GM19328 (cell line): Measurements from ENCODE around the gene GLB1L3.
"Not testable (repeated sequence)": the region's sequence is repeated elsewhere in the genome, so short reads cannot be mapped to it uniquely, and the experiment has no call there.

ENCODE experiments used
- ATAC-seq: cut with Tn5 transposase; IDR thresholded peaks from one replicate; pipeline ENCODE4 v1.9.1; 2021; ENCODE audit warnings: mild to moderate bottlenecking, moderate library complexity; ENCODE audit not compliant: unreplicated experiment

GLB1L3 gene

DNA sequence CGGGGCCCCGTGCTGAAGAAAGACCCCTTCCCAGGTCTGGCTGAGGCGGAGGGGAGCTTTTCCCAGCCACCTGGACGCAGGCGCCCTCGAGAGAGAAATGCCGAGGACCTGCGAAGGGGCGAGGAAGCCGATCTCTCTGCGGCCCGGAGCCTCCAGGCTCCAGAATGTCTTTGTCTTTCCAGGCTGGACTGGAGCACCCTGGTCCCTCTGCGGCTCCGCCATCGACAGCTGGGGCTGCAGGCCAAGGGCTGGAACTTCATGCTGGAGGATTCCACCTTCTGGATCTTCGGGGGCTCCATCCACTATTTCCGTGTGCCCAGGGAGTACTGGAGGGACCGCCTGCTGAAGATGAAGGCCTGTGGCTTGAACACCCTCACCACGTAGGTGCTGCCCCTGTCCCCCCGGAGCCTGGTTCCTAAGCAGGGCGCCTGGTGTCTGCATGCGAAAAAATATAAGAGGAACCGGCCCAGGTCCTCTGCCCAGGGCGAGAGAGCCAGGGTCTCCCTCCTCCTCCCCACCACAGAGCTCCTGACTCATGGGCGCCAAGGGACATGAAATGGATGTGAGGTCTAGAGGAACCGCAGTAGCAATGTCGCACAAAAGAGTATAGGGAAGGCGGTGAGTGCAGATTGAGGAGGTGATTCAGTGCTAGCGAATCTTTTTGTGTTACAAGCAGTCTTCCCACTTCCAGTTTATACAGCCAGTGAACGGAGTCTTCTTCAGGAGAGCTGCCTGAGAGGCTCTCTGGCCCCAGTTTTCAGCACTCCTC, 66.6 kb downstream of the GLB1L3 start:
- ATAC-seq = no peak

DNA sequence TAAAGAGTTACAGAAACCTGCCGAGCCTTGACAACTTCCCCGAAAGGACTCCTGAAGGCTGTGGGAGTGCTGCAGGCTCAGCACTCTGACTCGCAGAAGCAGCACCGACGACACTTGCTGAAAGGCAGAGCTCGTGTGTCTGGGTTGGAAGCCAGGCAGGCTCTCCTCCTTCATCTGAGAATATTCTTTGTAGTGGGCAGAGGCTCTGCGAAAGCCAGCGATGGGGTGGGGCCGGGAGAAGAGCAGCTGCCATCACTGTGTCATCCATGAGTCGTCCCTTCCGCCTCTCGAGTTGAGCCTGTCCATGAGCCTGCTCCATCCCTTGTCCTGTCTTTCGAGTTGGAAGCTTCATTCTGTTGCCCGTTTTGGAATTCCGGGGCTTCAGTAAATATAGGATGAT, 67.5 kb downstream of the GLB1L3 start:
- no peak for ATAC-seq

DNA sequence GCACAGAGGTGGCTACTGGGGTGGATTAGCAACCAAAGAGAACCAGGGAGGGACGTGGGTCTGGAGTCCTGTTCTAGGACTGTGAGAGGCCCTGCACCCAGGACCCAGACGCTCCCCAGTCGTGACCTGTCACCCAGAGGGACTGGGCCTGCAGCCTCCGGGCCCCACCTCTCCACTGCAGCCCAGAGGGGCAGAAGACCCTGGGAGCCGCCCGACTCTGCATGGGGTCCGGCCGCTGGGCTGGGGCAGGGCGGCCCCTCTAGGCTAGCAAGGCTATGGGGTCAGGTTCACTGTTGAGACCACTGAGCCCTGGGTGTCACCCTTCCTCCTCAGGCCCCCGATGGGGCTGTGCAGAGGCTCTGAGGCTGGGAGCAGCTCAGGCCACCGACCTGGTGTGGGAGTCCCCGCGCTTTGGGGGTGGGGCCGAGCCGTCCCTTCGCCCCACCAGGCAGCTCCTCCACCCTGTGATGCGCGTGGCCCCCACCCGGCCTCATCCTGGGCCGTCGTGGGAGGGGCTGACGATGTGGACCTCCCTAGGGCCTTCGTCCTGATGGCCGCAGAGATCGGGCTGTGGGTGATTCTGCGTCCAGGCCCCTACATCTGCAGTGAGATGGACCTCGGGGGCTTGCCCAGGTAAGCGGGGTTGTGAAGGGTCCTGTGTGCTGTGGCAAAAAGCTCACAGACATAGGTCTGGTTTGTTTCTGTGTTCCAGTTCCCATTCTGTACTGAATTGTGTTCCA, 68.5 kb downstream of the GLB1L3 start:
- not testable (repeated sequence) for ATAC-seq

DNA sequence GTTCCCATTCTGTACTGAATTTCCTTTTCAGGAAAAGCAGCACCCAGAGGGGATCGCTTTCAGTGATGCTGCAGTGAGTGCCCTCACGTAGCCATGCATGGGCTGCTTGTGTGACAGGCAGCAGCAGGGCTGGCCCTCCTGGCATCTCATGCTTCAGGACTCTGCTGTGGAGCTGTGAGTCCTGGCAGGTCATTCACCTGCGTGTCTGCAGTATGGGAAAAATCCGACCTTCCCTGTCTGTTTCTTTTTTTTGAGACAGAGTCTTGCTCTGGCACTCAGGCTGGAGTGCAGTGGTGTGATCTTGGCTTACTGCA, 69.0 kb downstream of the GLB1L3 start:
- ATAC-seq = no peak

DNA sequence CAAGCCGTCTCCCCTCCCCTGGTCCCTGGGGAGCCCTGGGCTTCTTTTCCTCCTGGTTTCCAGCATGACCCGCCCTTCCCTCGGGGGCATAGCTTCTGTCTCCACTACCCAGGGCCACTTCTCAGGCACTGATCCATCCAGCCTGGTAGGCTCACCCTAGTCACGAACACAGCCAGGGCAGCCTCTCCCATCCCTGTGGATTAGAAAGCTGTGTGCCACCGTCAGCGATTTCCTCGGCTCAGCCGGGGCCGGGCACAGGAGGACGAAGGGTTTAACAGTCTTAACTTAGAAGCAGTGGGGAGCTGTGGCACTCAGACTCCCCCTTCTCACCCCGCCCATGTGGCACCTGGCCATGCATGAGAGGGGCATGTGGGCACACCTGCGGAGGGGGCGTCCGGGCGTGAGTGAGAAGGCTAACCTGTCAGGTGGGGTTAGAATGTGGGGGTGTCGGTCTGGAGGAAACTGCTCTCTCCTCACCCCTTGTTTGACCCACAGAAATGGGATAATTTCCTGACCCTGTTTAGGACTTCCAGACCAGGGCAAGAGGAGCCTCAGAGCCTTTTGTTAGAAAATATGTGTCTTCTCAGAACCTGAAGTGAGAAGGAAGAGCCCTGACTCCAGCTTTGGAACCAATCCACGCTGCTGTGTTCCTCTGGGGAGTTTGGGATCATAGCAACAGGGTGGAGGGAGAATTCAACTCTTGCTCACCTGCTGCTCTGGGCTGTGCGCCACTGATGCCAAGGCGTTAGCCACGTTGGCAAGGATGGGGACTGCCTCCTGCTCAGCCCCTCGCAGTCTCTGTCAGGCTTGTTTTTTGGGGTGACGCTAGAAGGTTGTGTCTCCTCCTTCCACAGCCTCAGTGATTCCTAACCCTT, 70.2 kb downstream of the GLB1L3 start:
- no peak for ATAC-seq

DNA sequence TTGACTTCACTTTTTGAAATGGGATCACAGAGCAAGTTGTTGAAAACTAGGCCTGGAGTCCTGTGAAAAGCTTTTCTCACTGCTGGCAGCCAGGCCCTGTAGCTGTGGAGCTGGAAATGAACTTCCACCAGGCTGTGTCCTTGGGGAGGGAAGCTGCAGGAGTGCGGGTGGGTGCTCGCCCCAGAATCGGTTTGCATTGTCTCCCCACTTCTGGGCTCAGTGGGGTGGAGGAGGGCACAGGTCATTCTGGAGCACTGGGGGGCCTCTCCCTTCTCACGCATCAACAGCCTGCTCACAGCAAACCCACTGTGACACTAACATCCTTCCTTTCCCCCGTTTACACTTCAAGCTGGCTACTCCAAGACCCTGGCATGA, 70.8 kb downstream of the GLB1L3 start:
- no peak for ATAC-seq

DNA sequence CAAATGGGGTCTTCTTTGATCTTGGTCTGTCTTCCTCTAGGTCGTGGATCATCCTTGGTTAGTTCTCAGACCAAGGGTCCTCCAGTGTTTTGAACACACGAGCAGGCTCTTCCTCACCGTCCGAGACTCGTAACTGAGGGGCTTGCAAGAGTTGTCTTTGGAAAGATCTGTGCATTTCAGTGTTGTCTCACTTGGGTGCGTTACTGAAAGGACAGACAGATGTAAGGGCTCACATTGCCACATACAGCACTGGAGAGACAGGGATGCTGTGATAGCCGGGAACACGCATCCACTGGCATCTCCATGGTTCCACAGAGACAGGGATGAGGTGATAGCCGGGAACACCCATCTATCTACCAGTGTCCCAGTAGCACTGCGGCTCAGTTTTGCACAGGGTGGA, 71.3 kb downstream of the GLB1L3 start:
- no peak for ATAC-seq

DNA sequence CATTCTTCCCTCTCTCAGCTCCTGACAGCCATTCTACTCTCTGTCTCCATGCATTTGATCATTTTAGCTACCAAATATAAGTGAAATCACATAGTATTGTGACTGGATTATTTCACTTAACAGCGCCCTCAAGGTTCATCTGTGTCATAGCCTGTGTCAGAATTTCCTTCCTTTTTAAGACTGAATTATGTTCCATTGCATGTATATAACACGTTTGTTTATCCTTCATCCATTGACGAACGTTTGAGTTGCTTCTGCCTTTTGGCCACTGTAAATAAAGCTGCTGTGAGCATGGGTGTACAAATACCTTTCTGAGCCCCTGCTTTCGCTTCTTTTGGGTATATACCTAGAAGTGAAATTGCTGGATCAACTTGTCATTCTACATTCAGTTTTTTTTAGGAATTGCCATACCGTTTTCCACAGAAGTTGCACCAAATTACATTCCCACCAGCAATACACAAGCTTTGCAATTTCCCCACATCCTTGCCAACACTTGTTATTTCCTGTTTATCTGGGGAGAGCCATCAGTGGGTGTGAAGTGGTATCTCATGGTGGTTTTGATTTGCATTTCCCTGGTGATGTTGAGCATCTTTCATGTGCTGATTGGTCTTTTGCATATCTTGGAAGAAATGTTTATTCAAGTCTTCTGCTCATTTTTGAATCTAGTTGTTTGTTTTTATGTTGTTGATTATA, 73.1 kb downstream of the GLB1L3 start:
- no peak for ATAC-seq

DNA sequence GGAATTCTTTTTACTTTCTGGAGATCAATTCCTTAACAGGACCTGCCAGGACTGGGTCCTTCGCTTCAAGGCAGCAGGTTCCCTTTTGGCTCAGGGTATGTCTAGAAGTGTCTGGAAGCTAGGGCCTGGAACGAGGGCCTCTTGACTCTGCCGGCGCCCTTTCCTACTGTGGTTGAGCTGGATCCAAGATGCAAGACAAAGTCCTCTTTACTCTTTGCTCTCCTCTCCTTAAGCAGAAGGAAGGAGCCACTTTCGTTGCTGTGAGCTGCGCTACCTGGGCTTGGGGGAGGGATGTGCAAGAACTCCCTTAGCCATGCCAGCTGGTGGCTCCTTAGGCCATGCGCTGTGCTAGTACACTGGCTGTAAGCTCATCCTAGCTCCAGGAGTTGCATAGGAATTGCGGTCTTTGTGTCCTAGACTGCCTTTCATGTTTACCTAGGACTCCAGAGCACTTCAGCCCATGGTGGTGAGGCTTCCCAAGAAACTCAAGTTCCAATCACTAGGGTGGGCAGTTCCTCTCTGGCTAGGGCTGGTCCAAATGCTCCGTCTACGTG, 73.7 kb downstream of the GLB1L3 start:
- ATAC-seq = no peak

DNA sequence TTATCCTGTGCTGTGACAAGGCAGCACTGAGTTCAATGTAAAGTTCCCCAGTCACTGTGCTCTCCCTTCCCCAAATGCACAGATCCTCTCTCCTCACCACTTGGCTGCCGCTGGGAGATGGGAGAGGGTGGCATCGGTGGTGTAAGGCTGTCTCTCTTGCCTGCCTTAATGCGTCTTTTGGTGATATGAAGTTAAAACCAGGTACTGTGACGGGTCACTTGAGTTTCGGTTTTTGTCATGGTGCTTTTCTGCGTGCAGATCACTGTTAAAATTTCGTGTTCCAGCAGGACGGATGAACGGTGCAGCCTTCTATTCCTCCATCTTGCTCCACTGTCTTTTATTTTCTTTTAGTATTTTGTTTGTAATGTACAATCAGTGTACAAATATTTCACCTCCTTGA, 74.2 kb downstream of the GLB1L3 start:
- no peak for ATAC-seq

DNA sequence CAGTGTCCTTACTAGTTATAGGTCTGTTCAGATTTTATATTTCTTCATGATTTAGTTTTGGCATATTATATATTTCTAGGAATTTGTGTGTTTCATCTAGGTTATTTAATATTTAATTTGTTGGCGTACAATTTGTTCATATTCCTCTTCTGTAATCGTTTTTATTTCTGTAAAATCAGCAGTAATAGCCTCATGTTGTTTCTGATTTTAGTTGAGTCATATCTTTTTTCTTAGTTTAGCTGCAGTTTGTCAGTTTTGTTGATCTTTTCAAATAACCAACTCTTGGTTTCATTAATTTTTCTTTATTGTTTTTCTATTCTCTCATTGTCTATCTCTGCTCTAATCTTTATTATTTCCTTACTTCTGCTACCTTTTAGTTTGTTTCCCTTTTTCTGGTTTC, 75.9 kb downstream of the GLB1L3 start:
- no peak for ATAC-seq

DNA sequence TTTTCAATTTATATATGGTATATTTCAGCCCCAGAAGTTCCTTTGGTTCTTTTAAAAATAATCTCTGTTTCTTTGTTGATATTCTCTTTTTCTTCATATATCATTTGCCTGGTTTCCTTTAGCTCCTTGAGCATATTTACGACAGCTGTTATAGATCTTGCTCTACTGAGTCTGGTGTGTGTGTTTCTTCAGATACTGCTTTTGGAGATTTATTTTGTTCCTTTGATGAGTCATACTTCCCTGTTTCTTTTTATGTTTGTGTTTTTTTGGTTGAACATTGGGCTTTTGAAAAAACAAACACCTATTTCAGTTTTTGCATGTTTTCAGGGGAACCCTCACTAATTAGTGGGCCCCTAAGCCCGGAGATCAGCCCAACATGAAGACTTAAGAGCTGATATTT, 79.0 kb downstream of the GLB1L3 start:
- ATAC-seq = no peak

DNA sequence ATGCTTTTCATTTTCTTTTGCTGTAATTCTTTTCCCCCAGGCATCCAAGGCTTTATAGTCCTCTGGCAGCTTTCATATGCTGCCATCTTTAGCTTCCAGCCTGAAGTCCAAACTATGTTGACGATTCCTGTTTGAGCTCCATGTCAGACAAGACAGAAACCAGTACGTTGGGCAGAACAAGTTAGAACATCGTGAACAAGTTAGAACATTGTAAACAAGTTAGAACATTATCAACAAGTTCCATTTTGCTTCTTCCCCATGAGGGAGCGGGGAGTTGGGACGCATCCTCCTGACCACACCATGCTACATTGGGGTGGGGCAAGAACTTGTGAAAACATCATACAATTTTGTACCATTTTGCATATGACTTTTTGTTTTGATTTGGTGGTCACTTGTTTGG, 79.5 kb downstream of the GLB1L3 start:
- no peak for ATAC-seq

DNA sequence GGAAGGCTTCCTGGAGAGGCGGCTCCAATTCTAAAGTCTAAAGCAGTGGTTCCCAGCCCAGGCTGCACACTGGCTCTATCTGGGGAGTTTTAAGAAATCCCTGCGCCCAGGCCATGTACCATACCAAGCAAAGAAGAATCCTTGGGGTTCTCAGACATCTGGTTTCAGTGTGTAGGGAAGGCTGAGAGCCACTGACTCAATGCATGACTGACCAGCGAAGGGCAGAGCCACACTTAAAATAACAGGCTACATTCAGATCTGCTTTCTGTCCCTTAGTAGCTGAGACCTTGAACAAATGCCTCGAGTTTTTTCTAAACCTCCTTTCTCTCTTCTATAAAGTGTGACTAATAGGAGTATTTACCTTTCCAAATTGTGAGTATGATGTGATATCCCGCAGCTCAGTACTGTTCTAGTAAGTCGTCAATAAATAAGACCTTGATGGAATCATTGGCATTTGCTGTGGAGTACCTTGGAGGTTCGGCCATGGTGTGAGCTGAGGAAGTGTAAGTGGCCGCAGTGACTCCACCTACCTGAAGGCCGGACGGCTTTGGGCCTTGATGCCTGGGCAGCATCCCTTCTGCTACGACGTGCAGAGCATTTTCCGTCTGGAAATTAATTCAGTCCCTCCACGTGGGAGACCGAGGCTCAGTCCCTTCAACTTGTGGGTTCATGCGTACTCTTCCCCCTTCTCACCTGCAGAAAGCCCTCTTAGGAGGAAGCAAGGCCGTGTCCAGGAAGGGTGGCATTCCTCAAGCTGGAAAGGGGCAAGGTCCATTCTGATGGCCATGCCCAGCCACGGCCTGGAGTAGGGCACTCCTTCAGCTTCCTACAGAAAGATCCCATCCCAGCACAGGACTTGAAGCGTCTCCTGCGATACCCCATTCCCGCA, 80.7 kb downstream of the GLB1L3 start:
- no peak for ATAC-seq

DNA sequence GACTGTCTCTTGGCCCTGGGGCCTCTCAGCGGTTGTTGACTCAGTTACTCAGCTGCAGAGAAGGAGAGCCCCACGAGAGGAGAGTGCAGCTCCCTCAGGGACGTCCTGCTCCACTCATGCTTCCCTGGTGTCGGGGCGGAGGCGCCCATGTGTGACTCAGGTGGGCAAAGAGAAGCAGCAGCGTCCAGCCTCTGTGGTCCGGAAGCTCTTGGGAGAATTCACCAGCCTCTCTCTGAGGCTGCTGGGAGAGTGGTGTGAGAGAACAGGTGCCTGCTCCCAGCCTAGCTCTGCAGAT, 81.3 kb downstream of the GLB1L3 start:
- ATAC-seq = no peak

DNA sequence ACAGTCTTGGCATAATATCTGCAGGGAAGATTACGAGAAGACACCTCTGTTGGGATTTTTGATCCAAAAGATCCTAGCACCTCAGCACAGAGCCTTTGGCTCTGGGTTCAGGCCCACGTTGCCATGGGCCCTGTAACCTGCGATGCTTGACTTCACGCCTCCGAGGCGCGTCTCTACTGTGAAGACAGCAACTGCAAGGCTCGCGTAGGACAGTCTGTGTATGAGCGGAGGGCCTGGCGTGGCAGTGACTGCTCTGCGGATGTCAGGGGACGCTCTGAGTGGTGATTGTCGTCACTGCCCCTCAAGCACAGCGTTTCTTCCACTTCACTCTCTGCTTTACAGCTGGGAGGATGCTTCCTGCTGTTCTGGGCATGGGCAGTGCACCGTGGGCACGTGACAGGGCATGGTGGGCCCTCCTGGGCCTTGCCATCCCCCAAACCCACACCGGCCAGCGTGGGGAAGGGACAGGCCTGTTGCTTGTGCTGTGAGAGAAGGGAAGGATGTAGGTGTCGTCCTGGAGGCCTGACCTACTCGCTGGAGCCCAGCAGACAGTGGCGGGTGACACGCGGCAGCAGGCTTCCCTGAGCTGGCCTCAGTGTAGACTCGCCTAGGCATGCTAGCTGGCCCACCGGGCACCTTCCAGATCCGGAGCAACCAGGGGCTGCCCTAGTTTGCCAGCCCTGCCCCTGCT, 82.1 kb downstream of the GLB1L3 start:
- no peak for ATAC-seq

DNA sequence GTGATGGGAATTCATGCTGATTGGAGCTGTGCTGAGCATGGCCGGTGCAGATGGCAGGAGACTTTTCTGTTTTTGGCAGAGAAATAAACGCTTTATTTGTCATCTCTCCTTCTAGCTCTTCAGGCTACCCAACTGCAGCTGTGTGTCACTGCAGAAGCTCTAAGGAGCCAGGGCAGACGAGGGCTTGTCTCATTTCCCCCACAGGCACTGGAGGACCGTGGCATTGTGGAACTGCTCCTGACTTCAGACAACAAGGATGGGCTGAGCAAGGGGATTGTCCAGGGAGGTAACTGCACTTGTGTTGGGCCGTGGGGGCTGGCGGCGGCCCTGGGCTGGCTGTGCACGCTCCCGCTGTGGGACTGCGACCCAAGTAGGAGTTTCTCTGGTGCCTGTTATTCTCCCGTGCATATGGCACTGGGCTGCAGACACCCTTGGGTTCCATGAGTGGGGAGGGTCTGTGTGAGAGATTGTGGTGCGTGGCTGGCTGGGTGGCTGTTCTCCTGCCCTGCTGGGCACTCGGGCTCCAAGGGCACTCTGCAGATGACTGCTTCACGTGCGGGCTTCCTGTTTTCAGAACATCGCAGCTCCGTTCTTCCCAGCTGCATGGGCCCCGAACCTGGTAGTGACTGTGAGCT, 82.8 kb downstream of the GLB1L3 start:
- no peak for ATAC-seq

DNA sequence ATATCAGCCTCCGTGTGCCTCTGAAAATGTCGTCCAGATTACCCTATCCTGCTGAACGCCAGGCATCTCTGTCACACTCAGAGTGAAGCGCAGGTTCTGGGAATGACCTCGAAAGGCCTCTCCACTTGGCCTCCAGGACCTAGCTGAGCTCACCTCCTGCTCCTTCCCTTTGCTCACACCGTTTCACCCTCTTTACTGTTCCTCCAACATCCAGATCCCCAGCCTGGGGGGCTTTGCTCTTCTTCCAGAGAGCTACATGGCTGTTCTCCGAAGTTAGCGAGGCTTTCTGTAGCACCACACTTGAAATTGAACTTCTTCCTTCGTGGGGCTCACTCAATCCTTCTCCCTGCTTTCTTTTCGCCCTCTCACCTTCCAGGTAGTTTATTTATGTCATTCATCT, 83.5 kb downstream of the GLB1L3 start:
- no peak for ATAC-seq
